Liver (tissue), 9 donors: ENCODE results near the gene B3GAT3. TPM values are rescaled to one million over a fixed set of nuclear protein-coding genes. Genes with fewer than 3 reads are reported as not detected.

ENCODE experiments used
- DNase-seq: peaks from one replicate; pipeline ENCODE4 v3.0.0-alpha.2; 2017; ENCODE audit warnings: low spot score
- H3K27ac ChIP-seq, 2 donors: one replicate each; pipeline ENCODE4 v1.7.0; 2013; ENCODE audit warnings: inconsistent platforms in 2 of 2, low read length in 2 of 2, control low read depth in 1 of 2, low read depth in 1 of 2, mild to moderate bottlenecking in 1 of 2
- H3K27me3 ChIP-seq, 4 donors: one replicate each; pipeline versions ENCODE4 v1.6.1 to v1.7.0; 2013; ENCODE audit warnings: low read length in 3 of 4, inconsistent platforms in 1 of 4, mild to moderate bottlenecking in 1 of 4, moderate library complexity in 1 of 4; ENCODE audit not compliant: control insufficient read depth in 4 of 4, insufficient read depth in 4 of 4
- H3K36me3 ChIP-seq, 4 donors: one replicate each; pipeline versions ENCODE4 v1.6.1 to v1.7.0; 2013; ENCODE audit warnings: low read length in 3 of 4, mild to moderate bottlenecking in 3 of 4, low read depth in 1 of 4, moderate library complexity in 1 of 4; ENCODE audit not compliant: control insufficient read depth in 4 of 4, insufficient read depth in 3 of 4
- H3K4me1 ChIP-seq, 4 donors: one replicate each; pipeline versions ENCODE4 v1.6.1 to v1.7.0; 2013; ENCODE audit warnings: low read length in 3 of 4, mild to moderate bottlenecking in 3 of 4, moderate library complexity in 1 of 4; ENCODE audit not compliant: control insufficient read depth in 4 of 4, insufficient read depth in 4 of 4
- H3K4me3 ChIP-seq, 3 donors: one replicate each; pipeline versions ENCODE4 v1.6.1 to v1.7.0; 2013; ENCODE audit warnings: low read length in 3 of 3, control low read depth in 1 of 3, low read depth in 1 of 3, mild to moderate bottlenecking in 1 of 3
- H3K9ac ChIP-seq, 2 donors: one replicate each; pipeline ENCODE4 v1.7.0; 2013; ENCODE audit warnings: low read length in 2 of 2, mild to moderate bottlenecking in 2 of 2, moderate library complexity in 2 of 2, control low read depth in 1 of 2, low read depth in 1 of 2
- H3K9me3 ChIP-seq, 4 donors: one replicate each; pipeline versions ENCODE4 v1.6.1 to v1.7.0; 2013; ENCODE audit warnings: low read length in 3 of 4; ENCODE audit not compliant: control insufficient read depth in 4 of 4
- EGR1 ChIP-seq, 2 donors: IDR thresholded peaks; 2 replicates each; pipeline ENCODE4 v1.6.1; 2016 to 2018; ENCODE audit warnings: antibody characterized with exemption in 2 of 2, low read depth in 2 of 2
- FOXA1 ChIP-seq: IDR thresholded peaks from 2 replicates; pipeline ENCODE4 v1.6.1; 2016; ENCODE audit warnings: antibody characterized with exemption
- FOXA2 ChIP-seq: IDR thresholded peaks from 2 replicates; pipeline ENCODE4 v1.6.1; 2016; ENCODE audit warnings: antibody characterized with exemption
- GABPA ChIP-seq, 2 donors: IDR thresholded peaks in 1 of 2; conservative IDR thresholded peaks in 1 of 2; 2 replicates each; pipeline ENCODE4 v1.6.1; 2016; ENCODE audit warnings: antibody characterized with exemption in 2 of 2, mild to moderate bottlenecking in 1 of 2, moderate library complexity in 1 of 2
- HNF4A ChIP-seq, 2 donors: conservative IDR thresholded peaks; 2 replicates each; pipeline ENCODE4 v1.6.1; 2016; ENCODE audit warnings: antibody characterized with exemption in 2 of 2, mild to moderate bottlenecking in 2 of 2
- JUND ChIP-seq, 2 donors: IDR thresholded peaks; 2 replicates each; pipeline ENCODE4 v1.6.1; 2016; ENCODE audit warnings: antibody characterized with exemption in 2 of 2
- RAD21 ChIP-seq, 2 donors: IDR thresholded peaks; 2 replicates each; pipeline ENCODE4 v1.6.1; 2016; ENCODE audit warnings: antibody characterized with exemption in 2 of 2, mild to moderate bottlenecking in 2 of 2
- REST ChIP-seq: IDR thresholded peaks from 2 replicates; pipeline ENCODE4 v1.6.1; 2016; ENCODE audit warnings: antibody characterized with exemption, mild to moderate bottlenecking
- RXRA ChIP-seq, 2 donors: IDR thresholded peaks; 2 replicates each; pipeline ENCODE4 v1.6.1; 2017 to 2018; ENCODE audit warnings: antibody characterized with exemption in 2 of 2, mild to moderate bottlenecking in 1 of 2
- SP1 ChIP-seq: IDR thresholded peaks from 2 replicates; pipeline ENCODE4 v1.6.1; 2018; ENCODE audit warnings: antibody characterized with exemption, mild to moderate bottlenecking
- WGBS: extraction: QIAGEN DNeasy Blood & Tissue Kit; methylation state at CpG from one replicate; pipeline ENCODE4 v1.1.7; 2013; 5-methylcytosine and 5-hydroxymethylcytosine counted together
- polyA plus RNA-seq, 2 donors: library from polyadenylated mRNA; stranded (reverse) in 1 of 2; unstranded in 1 of 2; fragments of 200-250 nt in 1 of 2; fragments of >200 nt in 1 of 2; fragmentation: Nextera tagmentation in 1 of 2; extraction: Ambion mirVana in 1 of 2; gene quantifications; one replicate each; pipeline versions ENCODE4 v1.2.1 to v1.2.3, GENCODE V29; 2013 to 2015
- total RNA-seq, 2 donors: library from RNA; depleted of rRNA; stranded (reverse); fragments of >200 nt; gene quantifications; one replicate each; pipeline ENCODE4 v1.2.3, GENCODE V29; 2014
- TF ChIP-seq, protein P1 (sequence below): IDR thresholded peaks from 2 replicates; pipeline ENCODE4 v1.6.1; 2016; ENCODE audit warnings: antibody characterized with exemption
- TF ChIP-seq, protein P2 (sequence below): IDR thresholded peaks from 2 replicates; pipeline ENCODE4 v1.6.1; 2016; ENCODE audit warnings: antibody characterized with exemption
- TF ChIP-seq, protein P3 (sequence below): IDR thresholded peaks from 2 replicates; pipeline ENCODE4 v1.6.1; 2016; ENCODE audit warnings: antibody characterized with exemption
- TF ChIP-seq, protein P4 (sequence below): fragments of 150-350 bp; IDR thresholded peaks from 2 replicates; pipeline ENCODE4 v1.5.1; 2017; ENCODE audit warnings: improper control_type of control experiment, low read depth, low read length; ENCODE audit not compliant: missing input control
- donor health status: healthy.
- donor health status: healthy.
- donor health status: healthy.
- donor health status: healthy.
- donor health status: healthy.

Gene B3GAT3
- total and polyA plus RNA-seq, 4 donors = 13.1 to 29.2 (median 17.8) TPM

DNA sequence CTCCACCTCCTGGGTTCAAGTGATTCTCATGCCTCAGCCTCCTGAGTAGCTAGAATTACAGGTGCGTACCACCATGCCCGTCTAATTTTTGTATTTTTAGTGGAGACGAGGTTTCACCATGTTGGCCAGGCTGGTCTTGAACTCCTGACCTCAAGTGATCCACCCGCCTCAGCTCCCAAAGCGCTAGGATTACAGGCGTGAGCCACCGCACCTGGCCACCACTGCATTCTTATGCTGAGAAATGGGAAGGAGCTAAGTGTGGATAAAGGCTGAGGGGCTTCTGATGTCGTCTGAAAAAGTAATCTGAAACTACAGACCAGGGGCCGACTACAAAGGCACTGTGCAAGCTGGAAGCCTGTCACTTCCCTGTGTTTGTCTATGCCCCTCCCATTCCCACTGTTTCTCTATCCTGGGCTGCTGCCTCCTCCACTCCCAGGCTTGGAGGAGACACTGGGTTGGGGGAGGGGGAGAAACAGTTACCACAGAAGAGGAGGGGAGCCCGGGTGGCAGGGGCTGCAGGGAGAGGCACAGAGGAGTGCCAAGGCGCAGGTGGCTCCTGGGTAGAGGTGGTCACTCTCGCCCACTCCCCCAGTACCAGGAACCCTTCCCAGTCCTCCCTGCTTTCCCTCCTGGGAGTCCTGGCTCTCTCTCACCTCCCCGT lies 17.2 kb downstream of the B3GAT3 start:
- DNase-seq = no peak
- H3K36me3 ChIP-seq = peaks cover 2 to 14% (median 3%) of the 10 kb centered on the region in 4 donors
- H3K9me3 ChIP-seq = no peaks in the 10 kb centered on the region
- WGBS = 83% methylated on average over 13 of the region's 13 CpGs
- no peaks in the 10 kb centered on the region for H3K27me3 ChIP-seq
- TF ChIP-seq RXRA (IDR thresholded peaks at IDR 0.05) (no peak), JUND (IDR thresholded peaks at IDR 0.05) (no peak), RAD21 (IDR thresholded peaks at IDR 0.05) (no peak), FOXA2 (no peak), FOXA1 (no peak), GABPA (IDR thresholded peaks at IDR 0.05 in 1 of 2, conservative IDR thresholded peaks at IDR 0.05 in 1 of 2) (no peak), REST (no peak)
- TF ChIP-seq, protein P1, sequence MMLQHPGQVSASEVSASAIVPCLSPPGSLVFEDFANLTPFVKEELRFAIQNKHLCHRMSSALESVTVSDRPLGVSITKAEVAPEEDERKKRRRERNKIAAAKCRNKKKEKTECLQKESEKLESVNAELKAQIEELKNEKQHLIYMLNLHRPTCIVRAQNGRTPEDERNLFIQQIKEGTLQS = no peak
- TF ChIP-seq, protein P2, sequence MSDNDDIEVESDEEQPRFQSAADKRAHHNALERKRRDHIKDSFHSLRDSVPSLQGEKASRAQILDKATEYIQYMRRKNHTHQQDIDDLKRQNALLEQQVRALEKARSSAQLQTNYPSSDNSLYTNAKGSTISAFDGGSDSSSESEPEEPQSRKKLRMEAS = no peak
- TF ChIP-seq, protein P3, sequence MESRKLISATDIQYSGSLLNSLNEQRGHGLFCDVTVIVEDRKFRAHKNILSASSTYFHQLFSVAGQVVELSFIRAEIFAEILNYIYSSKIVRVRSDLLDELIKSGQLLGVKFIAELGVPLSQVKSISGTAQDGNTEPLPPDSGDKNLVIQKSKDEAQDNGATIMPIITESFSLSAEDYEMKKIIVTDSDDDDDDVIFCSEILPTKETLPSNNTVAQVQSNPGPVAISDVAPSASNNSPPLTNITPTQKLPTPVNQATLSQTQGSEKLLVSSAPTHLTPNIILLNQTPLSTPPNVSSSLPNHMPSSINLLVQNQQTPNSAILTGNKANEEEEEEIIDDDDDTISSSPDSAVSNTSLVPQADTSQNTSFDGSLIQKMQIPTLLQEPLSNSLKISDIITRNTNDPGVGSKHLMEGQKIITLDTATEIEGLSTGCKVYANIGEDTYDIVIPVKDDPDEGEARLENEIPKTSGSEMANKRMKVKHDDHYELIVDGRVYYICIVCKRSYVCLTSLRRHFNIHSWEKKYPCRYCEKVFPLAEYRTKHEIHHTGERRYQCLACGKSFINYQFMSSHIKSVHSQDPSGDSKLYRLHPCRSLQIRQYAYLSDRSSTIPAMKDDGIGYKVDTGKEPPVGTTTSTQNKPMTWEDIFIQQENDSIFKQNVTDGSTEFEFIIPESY = no peak
- TF ChIP-seq, protein P4, sequence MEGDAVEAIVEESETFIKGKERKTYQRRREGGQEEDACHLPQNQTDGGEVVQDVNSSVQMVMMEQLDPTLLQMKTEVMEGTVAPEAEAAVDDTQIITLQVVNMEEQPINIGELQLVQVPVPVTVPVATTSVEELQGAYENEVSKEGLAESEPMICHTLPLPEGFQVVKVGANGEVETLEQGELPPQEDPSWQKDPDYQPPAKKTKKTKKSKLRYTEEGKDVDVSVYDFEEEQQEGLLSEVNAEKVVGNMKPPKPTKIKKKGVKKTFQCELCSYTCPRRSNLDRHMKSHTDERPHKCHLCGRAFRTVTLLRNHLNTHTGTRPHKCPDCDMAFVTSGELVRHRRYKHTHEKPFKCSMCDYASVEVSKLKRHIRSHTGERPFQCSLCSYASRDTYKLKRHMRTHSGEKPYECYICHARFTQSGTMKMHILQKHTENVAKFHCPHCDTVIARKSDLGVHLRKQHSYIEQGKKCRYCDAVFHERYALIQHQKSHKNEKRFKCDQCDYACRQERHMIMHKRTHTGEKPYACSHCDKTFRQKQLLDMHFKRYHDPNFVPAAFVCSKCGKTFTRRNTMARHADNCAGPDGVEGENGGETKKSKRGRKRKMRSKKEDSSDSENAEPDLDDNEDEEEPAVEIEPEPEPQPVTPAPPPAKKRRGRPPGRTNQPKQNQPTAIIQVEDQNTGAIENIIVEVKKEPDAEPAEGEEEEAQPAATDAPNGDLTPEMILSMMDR = no peak
- H3K4me1 ChIP-seq = peaks cover 12 to 50% (median 33%) of the 10 kb centered on the region in 4 donors
- no peak overlapping the region for H3K4me3 ChIP-seq
- H3K9ac ChIP-seq = no peak overlapping the region
- no peak overlapping the region for H3K27ac ChIP-seq

DNA sequence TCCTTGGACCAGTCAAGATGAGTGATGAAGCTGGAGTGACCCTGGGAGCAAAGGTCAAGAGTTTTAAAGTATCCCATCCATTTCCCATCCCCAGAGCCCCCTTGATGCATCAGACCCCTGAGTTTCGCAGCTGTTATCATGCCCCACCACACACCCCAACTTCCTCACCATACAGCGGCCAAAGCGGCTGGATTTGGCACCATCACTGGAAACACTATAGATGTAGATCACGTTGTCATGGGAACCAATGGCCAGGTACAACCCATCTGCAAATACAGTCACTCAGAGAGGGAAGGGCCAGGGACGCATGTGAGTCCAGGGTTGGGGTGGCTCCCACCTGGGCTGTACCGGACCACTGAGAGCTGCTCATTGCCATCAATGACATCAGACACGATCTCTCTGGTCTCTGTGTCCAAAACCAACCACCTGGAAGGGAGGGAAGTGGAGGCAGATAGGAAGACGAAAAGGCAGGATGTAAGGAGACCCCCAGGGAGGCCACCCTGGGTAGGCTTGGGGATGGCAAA lies 17.9 kb downstream of the B3GAT3 start:
- Histone ChIP-seq H3K4me3 (no peak overlapping the region), H3K9ac (no peak overlapping the region), H3K27me3 (no peaks in the 10 kb centered on the region), H3K4me1 (peaks cover 12 to 55% (median 34%) of the 10 kb centered on the region in 4 donors), H3K27ac (no peak overlapping the region), H3K9me3 (no peaks in the 10 kb centered on the region), H3K36me3 (peaks cover 2 to 14% (median 3%) of the 10 kb centered on the region in 4 donors)
- DNase-seq = no peak
- 95% methylated on average over 8 of the region's 8 CpGs for WGBS
- TF ChIP-seq EGR1 (IDR thresholded peaks at IDR 0.05; ENCODE audit: low read depth in 2 of 2) (no peak), FOXA2 (no peak), HNF4A (conservative IDR thresholded peaks at IDR 0.05) (no peak), SP1 (no peak), RAD21 (IDR thresholded peaks at IDR 0.05) (no peak), GABPA (IDR thresholded peaks at IDR 0.05 in 1 of 2, conservative IDR thresholded peaks at IDR 0.05 in 1 of 2) (no peak), FOXA1 (no peak)
- TF ChIP-seq, protein P2 = no peak
